Measurements from ENCODE around the gene LRP1. TPM values are rescaled to one million over a fixed set of nuclear protein-coding genes. Genes with fewer than 3 reads are reported as not detected.

Gene LRP1
- total RNA-seq, 1 experiment from 2014 or later = 14.7 TPM

DNA sequence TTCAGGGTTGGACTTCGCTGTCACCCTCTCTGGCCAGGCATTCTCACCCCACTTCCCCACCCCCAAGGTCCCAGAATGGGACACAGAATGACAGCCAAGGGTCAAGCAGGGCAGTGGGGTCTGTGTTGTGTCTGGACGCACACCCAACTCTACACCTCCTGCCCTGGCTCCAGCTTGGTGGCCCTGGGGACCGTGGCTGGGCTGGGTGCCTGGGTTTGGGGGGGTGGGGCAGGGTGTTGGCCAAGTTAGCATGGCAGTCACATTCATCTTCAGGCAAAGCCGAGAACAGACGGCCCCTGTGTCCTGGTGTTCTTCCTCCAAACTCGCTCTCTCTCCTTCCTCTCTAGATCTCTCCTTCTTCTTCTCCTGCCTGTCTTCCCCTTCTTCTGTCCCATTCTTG, 5.6 kb downstream of the LRP1 start:
- Histone ChIP-seq H3K36me3 (ENCODE audit: low read depth, low read length) (no peaks in the 10 kb centered on the region), H3K4me1 (ENCODE audit: insufficient read depth, low read length) (peaks cover 8% of the 10 kb centered on the region; the same call in 1 of the 2 replicates), H3K4me3 (ENCODE audit: low read length) (no peak overlapping the region), H3K9ac (ENCODE audit: low read length) (no peak overlapping the region), H3K4me2 (ENCODE audit: low read length) (no peak overlapping the region), H3K27ac (ENCODE audit: low read length) (no peak overlapping the region), H3K9me3 (ENCODE audit: low read length) (no peaks in the 10 kb centered on the region), H2AFZ (ENCODE audit: low read length) (no peak overlapping the region), H3F3A (ENCODE audit: low read length, unreplicated experiment) (no peaks in the 10 kb centered on the region), H4K20me1 (ENCODE audit: low read length) (no peaks in the 10 kb centered on the region), H3K27me3 (ENCODE audit: low read length) (no peaks in the 10 kb centered on the region), H3K79me2 (ENCODE audit: low read length) (peaks cover under 1% of the 10 kb centered on the region; the same call in 1 of the 2 replicates), H3K9me2 (replicated peaks; ENCODE audit: low read length) (no peaks in the 10 kb centered on the region)
- TF ChIP-seq EZH2phosphoT487 (IDR thresholded peaks at IDR 0.05; ENCODE audit: borderline replicate concordance, low read length) (no peak), EZH2 (IDR thresholded peaks at IDR 0.05; ENCODE audit: low read length, unreplicated experiment) (no peak), CTCF (conservative IDR thresholded peaks at IDR 0.05; ENCODE audit: low read depth, low read length) (no peak)
- ChIA-PET CTCF (no interaction called here), POLR2A (ENCODE audit: unreplicated experiment) (no interaction called here)
- intact Hi-C loops (cut with micrococcal nuclease) = no loop called here
- BruUV-seq (replicated peaks) = no TSS peak
- no peak for ATAC-seq
- DNase-seq = no peak

- no peaks in the 10 kb centered on the region for H3K27me3 ChIP-seq (ENCODE audit: low read length)
- no peak overlapping the region for H3K27ac ChIP-seq (ENCODE audit: low read length)
- H3K4me1 ChIP-seq (ENCODE audit: insufficient read depth, low read length) = peaks cover 8% of the 10 kb centered on the region; the same call in 1 of the 2 replicates
- no peak overlapping the region for H3K9ac ChIP-seq (ENCODE audit: low read length)
- H3K9me3 ChIP-seq (ENCODE audit: low read length) = no peaks in the 10 kb centered on the region
- H3K36me3 ChIP-seq (ENCODE audit: low read depth, low read length) = no peaks in the 10 kb centered on the region
- POLR2A ChIA-PET (ENCODE audit: unreplicated experiment) = no interaction called here
- H2AFZ ChIP-seq (ENCODE audit: low read length) = no peak overlapping the region
- no peak for DNase-seq
- no peak overlapping the region for H3K4me3 ChIP-seq (ENCODE audit: low read length)
- no peaks in the 10 kb centered on the region for H3K9me2 ChIP-seq (replicated peaks; ENCODE audit: low read length)
- H3F3A ChIP-seq (ENCODE audit: low read length, unreplicated experiment) = no peaks in the 10 kb centered on the region
- ATAC-seq = no peak
- H4K20me1 ChIP-seq (ENCODE audit: low read length) = no peaks in the 10 kb centered on the region
- intact Hi-C loops (cut with micrococcal nuclease) = no loop called here
- H3K79me2 ChIP-seq (ENCODE audit: low read length) = no peaks in the 10 kb centered on the region
- CTCF ChIA-PET = no interaction called here
- no TSS peak for BruUV-seq (replicated peaks)
- TF ChIP-seq EZH2phosphoT487 (IDR thresholded peaks at IDR 0.05; ENCODE audit: borderline replicate concordance, low read length) (no peak), EZH2 (IDR thresholded peaks at IDR 0.05; ENCODE audit: low read length, unreplicated experiment) (no peak), CTCF (conservative IDR thresholded peaks at IDR 0.05; ENCODE audit: low read depth, low read length) (no peak)
- H3K4me2 ChIP-seq (ENCODE audit: low read length) = no peak overlapping the region
These were observed 6.7 kb downstream of the LRP1 start for GRCh38 chr12:57134949-57135348.

- TF ChIP-seq EZH2phosphoT487 (IDR thresholded peaks at IDR 0.05; ENCODE audit: borderline replicate concordance, low read length) = no peak
- TF ChIP-seq CTCF (conservative IDR thresholded peaks at IDR 0.05; ENCODE audit: low read depth, low read length) = no peak
- no peak for TF ChIP-seq EZH2 (IDR thresholded peaks at IDR 0.05; ENCODE audit: low read length, unreplicated experiment)
- no peak overlapping the region for H3K27ac ChIP-seq (ENCODE audit: low read length)
- H4K20me1 ChIP-seq (ENCODE audit: low read length) = no peaks in the 10 kb centered on the region
- no peak overlapping the region for H3K4me2 ChIP-seq (ENCODE audit: low read length)
- H3K79me2 ChIP-seq (ENCODE audit: low read length) = no peaks in the 10 kb centered on the region
- H3K27me3 ChIP-seq (ENCODE audit: low read length) = no peaks in the 10 kb centered on the region
- H3K4me3 ChIP-seq (ENCODE audit: low read length) = no peak overlapping the region
- H3K36me3 ChIP-seq (ENCODE audit: low read depth, low read length) = no peaks in the 10 kb centered on the region
- H3K4me1 ChIP-seq (ENCODE audit: insufficient read depth, low read length) = peaks cover 13% of the 10 kb centered on the region; the same call in 1 of the 2 replicates
- ChIA-PET POLR2A (ENCODE audit: unreplicated experiment) (no interaction called here), CTCF (no interaction called here)
- no peaks in the 10 kb centered on the region for H3K9me2 ChIP-seq (replicated peaks; ENCODE audit: low read length)
- no peaks in the 10 kb centered on the region for H3F3A ChIP-seq (ENCODE audit: low read length, unreplicated experiment)
- H3K9me3 ChIP-seq (ENCODE audit: low read length) = no peaks in the 10 kb centered on the region
- H2AFZ ChIP-seq (ENCODE audit: low read length) = no peak overlapping the region
- DNase-seq (no peak), ATAC-seq (no peak)
- intact Hi-C loops (cut with micrococcal nuclease) = no loop called here
- H3K9ac ChIP-seq (ENCODE audit: low read length) = no peak overlapping the region
- BruUV-seq (replicated peaks) = no TSS peak
These were observed 7.4 kb downstream of the LRP1 start for GRCh38 chr12:57135527-57136326.
